Vagina (tissue), 2 donors: ENCODE measurements around the gene DNAH10. TPM values are rescaled to one million over a fixed set of nuclear protein-coding genes. Genes with fewer than 3 reads are reported as not detected.

Experiments used
- DNase-seq, 2 donors: peaks; one replicate each; pipeline ENCODE4 v3.0.0-alpha.2; 2017; ENCODE audit errors: extremely low spot score in 2 of 2
- H3K27ac ChIP-seq: fragments of 200-600 bp; sonication (generic); one replicate; pipeline ENCODE4 v1.5.1; 2019
- H3K27me3 ChIP-seq: fragments of 200-600 bp; sonication (generic); one replicate; pipeline ENCODE4 v1.5.1; 2019
- H3K36me3 ChIP-seq, 2 donors: fragments of 200-600 bp; sonication (generic); one replicate each; pipeline ENCODE4 v1.5.1; 2017 to 2019
- H3K4me1 ChIP-seq: fragments of 200-600 bp; sonication (generic); one replicate; pipeline ENCODE4 v1.5.1; 2019
- H3K4me3 ChIP-seq, 2 donors: fragments of 200-600 bp; sonication (generic); 1 replicate in 1 of 2; 2 replicates in 1 of 2; pipeline ENCODE4 v1.5.1; 2016 to 2019
- H3K9me3 ChIP-seq: fragments of 200-600 bp; sonication (generic); one replicate; pipeline ENCODE4 v1.5.1; 2019
- CTCF ChIP-seq, 3 experiments: fragments of 450-650 bp in 2 of 3; fragments of 200-600 bp in 1 of 3; sonication (generic) in 1 of 3; IDR thresholded peaks; one replicate each; pipeline ENCODE4 v1.5.1; 2017 to 2019; ENCODE audit warnings: antibody characterized with exemption in 3 of 3, mild to moderate bottlenecking in 2 of 3, moderate library complexity in 2 of 3
- POLR2A ChIP-seq, 2 donors: fragments of 450-650 bp; IDR thresholded peaks; one replicate each; pipeline ENCODE4 v1.6.1; 2017; ENCODE audit warnings: antibody characterized with exemption in 2 of 2, mild to moderate bottlenecking in 2 of 2, moderate library complexity in 2 of 2
- POLR2AphosphoS5 ChIP-seq, 2 donors: sonication (generic); formaldehyde crosslinking; IDR thresholded peaks; one replicate each; pipeline ENCODE4 v1.9.0; 2017; ENCODE audit warnings: antibody characterized with exemption in 2 of 2, mild to moderate bottlenecking in 2 of 2, low read depth in 1 of 2; ENCODE audit not compliant: insufficient read depth in 1 of 2
- intact Hi-C: fragments of 100-400 bp; cut with DNase I; formaldehyde crosslinking; loops from one replicate; pipeline ENCODE4 v1.15.1; 2023
- total RNA-seq: library from RNA; depleted of rRNA; stranded (reverse); fragments of >200 nt; gene quantifications from one replicate; pipeline ENCODE4 v1.2.3, GENCODE V29; 2016

DNAH10 gene
- total RNA-seq, 1 donor from 2014 or later = not detected

- intact Hi-C loops = no loop called here
- no peak for DNase-seq
- Histone ChIP-seq H3K36me3 (no peaks in the 10 kb centered on the region), H3K9me3 (no peaks in the 10 kb centered on the region), H3K4me3 (no peak overlapping the region), H3K27me3 (no peaks in the 10 kb centered on the region), H3K27ac (no peak overlapping the region), H3K4me1 (no peaks in the 10 kb centered on the region)
- no peak for TF ChIP-seq CTCF (IDR thresholded peaks at IDR 0.05)
- no peak for TF ChIP-seq POLR2AphosphoS5 (IDR thresholded peaks at IDR 0.05; ENCODE audit: insufficient read depth in 1 of 2, low read depth in 1 of 2)
- no peak for TF ChIP-seq POLR2A (IDR thresholded peaks at IDR 0.05)
These were observed 166.3 kb downstream of the DNAH10 start for GRCh38 chr12:123928274-123928865.

GRCh38 chr12:123928897-123929296 lies 166.8 kb downstream of the DNAH10 start:
- no peak overlapping the region for H3K27ac ChIP-seq
- TF ChIP-seq CTCF (IDR thresholded peaks at IDR 0.05) (no peak), POLR2AphosphoS5 (IDR thresholded peaks at IDR 0.05; ENCODE audit: insufficient read depth in 1 of 2, low read depth in 1 of 2) (no peak), POLR2A (IDR thresholded peaks at IDR 0.05) (no peak)
- H3K9me3 ChIP-seq = no peaks in the 10 kb centered on the region
- H3K27me3 ChIP-seq = no peaks in the 10 kb centered on the region
- no peaks in the 10 kb centered on the region for H3K36me3 ChIP-seq
- no peaks in the 10 kb centered on the region for H3K4me1 ChIP-seq
- intact Hi-C loops = no loop called here
- DNase-seq = no peak
- H3K4me3 ChIP-seq = no peak overlapping the region

GRCh38 chr12:123929946-123930583 lies 168.0 kb downstream of the DNAH10 start:
- no peak for DNase-seq
- H3K27ac ChIP-seq = no peak overlapping the region
- no peaks in the 10 kb centered on the region for H3K27me3 ChIP-seq
- H3K4me1 ChIP-seq = no peaks in the 10 kb centered on the region
- H3K9me3 ChIP-seq = no peaks in the 10 kb centered on the region
- H3K36me3 ChIP-seq = no peaks in the 10 kb centered on the region
- intact Hi-C loops = no loop called here
- no peak for TF ChIP-seq CTCF (IDR thresholded peaks at IDR 0.05)
- TF ChIP-seq POLR2AphosphoS5 (IDR thresholded peaks at IDR 0.05; ENCODE audit: insufficient read depth in 1 of 2, low read depth in 1 of 2) = no peak
- TF ChIP-seq POLR2A (IDR thresholded peaks at IDR 0.05) = no peak
- H3K4me3 ChIP-seq = no peak overlapping the region

- H3K27ac ChIP-seq = no peak overlapping the region
- no peak for DNase-seq
- peaks cover 0 to 9% of the 10 kb centered on the region in 2 donors for H3K36me3 ChIP-seq
- TF ChIP-seq POLR2AphosphoS5 (IDR thresholded peaks at IDR 0.05; ENCODE audit: insufficient read depth in 1 of 2, low read depth in 1 of 2) (no peak), CTCF (IDR thresholded peaks at IDR 0.05) (no peak), POLR2A (IDR thresholded peaks at IDR 0.05) (no peak)
- H3K9me3 ChIP-seq = no peaks in the 10 kb centered on the region
- intact Hi-C loops = no loop called here
- H3K4me3 ChIP-seq = no peak overlapping the region
- H3K27me3 ChIP-seq = no peaks in the 10 kb centered on the region
- H3K4me1 ChIP-seq = no peaks in the 10 kb centered on the region
These were observed 169.7 kb downstream of the DNAH10 start for GRCh38 chr12:123931686-123932321.

- Histone ChIP-seq H3K36me3 (peaks cover 0 to 15% of the 10 kb centered on the region in 2 donors), H3K27ac (no peak overlapping the region), H3K27me3 (no peaks in the 10 kb centered on the region), H3K4me3 (no peak overlapping the region), H3K9me3 (no peaks in the 10 kb centered on the region), H3K4me1 (no peaks in the 10 kb centered on the region)
- no peak for DNase-seq
- TF ChIP-seq CTCF (IDR thresholded peaks at IDR 0.05) = no peak
- no peak for TF ChIP-seq POLR2AphosphoS5 (IDR thresholded peaks at IDR 0.05; ENCODE audit: insufficient read depth in 1 of 2, low read depth in 1 of 2)
- TF ChIP-seq POLR2A (IDR thresholded peaks at IDR 0.05) = no peak
- intact Hi-C loops = no loop called here
These were observed 171.1 kb downstream of the DNAH10 start for GRCh38 chr12:123933214-123933613.
